AG04449 (cell line): ENCODE data around the gene HMCN2.
"Not testable (repeated sequence)": the region's sequence is repeated elsewhere in the genome, so short reads cannot be mapped to it uniquely, and the experiment has no call there.

Experiments
- CTCF ChIA-PET: fragments of 350-600 bp; formaldehyde crosslinking; extraction: SDS; loops from one replicate; lab custom pipeline; 2021; ENCODE audit warnings: antibody characterized with exemption; lab: Yijun Ruan, JAX
- POLR2A ChIA-PET: fragments of 400-600, 350-600 bp; formaldehyde crosslinking; extraction: SDS; loops from one replicate; lab custom pipeline; 2020; ENCODE audit warnings: antibody characterized with exemption, inconsistent platforms; lab: Yijun Ruan, JAX
- DNase-seq: peaks from one replicate; pipeline ENCODE4 v3.0.0-alpha.2; 2010; ENCODE audit warnings: low read depth, low spot score
- H3K4me3 ChIP-seq: 2 replicates; pipeline ENCODE4 v1.5.1; 2011; ENCODE audit warnings: low read depth, mild to moderate bottlenecking, control low read depth, low read length
- TF ChIP-seq, protein P1 (sequence below): IDR thresholded peaks from one replicate; pipeline ENCODE4 v1.5.1; 2011; ENCODE audit warnings: mild to moderate bottlenecking, moderate library complexity, low read length, control low read depth, inconsistent platforms; ENCODE audit not compliant: insufficient read depth; ENCODE audit errors: missing control alignments

The HMCN2 gene

DNA sequence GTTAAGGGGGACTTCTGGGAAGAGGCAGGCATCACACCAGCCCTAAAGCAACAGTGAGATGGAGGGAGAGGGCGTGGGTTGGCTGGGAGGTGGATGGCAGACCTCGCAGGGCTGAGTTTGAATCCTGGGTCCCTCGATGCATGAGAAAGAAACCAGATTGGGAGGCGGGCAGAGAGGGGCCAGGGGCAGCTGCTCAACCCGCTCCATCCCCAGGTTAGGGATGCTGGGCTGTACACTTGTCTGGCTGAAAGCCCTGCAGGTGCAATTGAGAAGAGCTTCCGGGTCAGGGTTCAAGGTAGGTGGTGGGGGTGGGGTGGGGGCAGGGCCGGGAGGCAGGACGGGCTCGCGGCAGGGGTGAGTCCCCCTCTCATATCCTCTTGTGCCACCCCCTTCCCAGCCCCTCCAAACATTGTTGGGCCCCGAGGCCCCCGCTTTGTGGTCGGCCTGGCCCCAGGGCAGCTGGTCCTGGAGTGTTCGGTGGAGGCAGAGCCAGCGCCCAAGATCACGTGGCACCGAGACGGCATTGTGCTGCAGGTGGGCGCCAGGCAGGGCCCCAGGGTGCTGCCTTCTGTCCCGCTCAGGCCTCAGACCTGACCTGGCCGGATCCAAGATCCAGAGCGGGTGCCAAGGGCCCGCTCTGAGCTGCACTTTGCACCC lies 129.4 kb downstream of the HMCN2 start:
- TF ChIP-seq, protein P1, sequence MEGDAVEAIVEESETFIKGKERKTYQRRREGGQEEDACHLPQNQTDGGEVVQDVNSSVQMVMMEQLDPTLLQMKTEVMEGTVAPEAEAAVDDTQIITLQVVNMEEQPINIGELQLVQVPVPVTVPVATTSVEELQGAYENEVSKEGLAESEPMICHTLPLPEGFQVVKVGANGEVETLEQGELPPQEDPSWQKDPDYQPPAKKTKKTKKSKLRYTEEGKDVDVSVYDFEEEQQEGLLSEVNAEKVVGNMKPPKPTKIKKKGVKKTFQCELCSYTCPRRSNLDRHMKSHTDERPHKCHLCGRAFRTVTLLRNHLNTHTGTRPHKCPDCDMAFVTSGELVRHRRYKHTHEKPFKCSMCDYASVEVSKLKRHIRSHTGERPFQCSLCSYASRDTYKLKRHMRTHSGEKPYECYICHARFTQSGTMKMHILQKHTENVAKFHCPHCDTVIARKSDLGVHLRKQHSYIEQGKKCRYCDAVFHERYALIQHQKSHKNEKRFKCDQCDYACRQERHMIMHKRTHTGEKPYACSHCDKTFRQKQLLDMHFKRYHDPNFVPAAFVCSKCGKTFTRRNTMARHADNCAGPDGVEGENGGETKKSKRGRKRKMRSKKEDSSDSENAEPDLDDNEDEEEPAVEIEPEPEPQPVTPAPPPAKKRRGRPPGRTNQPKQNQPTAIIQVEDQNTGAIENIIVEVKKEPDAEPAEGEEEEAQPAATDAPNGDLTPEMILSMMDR = no peak
- POLR2A ChIA-PET = no interaction called here

DNA sequence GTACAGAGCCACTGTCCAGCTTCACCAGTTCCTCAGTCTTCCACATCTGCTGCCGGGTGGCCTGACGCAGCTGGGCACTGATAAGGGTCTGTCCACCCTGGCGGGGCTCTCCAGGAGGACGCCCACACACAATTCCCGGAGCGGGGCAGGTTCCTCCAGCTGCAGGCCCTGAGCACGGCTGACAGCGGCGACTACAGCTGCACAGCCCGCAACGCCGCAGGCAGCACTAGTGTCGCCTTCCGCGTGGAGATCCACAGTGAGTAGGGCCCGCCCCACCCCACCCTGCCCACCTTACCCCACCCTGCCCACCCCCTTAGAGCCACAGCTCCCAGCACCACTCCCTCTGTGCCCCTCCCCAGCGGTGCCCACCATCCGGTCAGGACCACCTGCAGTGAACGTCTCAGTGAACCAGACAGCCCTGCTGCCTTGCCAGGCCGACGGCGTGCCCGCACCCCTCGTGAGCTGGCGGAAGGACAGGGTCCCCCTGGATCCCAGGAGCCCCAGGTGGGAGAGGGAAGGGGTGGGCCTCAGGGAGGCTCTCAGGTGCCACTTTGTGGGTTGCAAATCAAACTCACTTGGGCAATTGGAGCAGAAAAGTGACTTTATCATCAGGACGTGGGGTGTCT lies 130.4 kb downstream of the HMCN2 start:
- DNase-seq = no peak
- ChIA-PET POLR2A (no interaction called here), CTCF (no interaction called here)
- H3K4me3 ChIP-seq = no peak overlapping the region
- TF ChIP-seq, protein P1 = no peak

More for the DNA sequence above, 129.4 kb downstream of the HMCN2 start:
- H3K4me3 ChIP-seq = no peak overlapping the region
- CTCF ChIA-PET = no interaction called here
- no peak for DNase-seq

DNA sequence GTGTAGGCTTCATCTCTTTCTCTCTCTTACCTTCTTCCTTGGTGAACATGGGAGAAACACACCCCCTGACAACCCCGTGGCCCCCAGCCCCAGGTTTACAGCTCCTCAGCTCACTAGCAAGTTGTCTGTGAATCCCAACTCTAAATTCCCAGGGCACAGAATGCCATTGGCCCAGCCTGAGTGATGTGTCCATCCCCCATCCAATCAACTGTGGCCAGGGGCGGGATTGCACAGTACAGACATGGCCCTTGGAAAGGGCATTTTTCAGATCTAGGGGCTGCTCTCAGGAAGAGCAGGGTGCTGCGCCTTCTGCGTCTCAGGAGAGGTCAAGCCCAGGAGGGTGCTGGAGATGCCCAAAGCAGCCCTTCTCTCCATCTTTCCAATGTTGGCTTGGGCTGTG lies 131.0 kb downstream of the HMCN2 start:
- H3K4me3 ChIP-seq = no peak overlapping the region
- TF ChIP-seq, protein P1 = no peak
- POLR2A ChIA-PET = no interaction called here

DNA sequence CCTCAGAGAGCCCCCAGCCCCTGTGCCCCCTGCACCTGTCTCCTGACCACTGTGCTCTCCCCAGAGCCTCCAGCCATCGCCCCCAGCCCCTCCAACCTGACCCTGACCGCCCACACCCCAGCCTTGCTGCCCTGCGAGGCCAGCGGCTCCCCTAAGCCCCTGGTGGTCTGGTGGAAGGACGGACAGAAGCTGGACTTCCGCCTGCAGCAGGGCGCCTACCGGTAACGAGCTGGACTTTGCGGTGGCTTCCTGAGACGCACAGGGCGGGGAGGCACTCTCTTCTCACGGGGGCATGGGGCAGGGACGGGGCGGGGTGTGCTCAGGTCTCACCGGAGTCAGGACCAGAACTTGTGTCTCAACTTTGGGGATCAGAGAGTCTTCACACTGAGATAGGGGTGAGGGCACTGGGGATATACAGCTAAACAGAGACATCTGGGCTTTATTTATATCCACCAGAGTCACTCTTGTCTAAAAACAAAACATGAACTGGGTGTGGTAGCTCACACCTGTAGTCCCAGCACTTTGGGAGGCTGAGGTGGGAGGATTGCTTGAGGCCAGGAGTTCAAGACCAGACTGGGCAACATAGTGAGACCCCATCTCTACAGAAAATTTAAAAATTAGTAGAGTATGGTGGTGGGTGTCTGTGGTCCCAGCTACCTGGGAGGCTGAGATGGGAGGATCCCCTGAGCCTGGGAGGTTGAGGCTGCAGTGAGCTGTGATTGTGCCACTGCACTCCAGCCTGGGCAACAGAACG lies 133.1 kb downstream of the HMCN2 start:
- no peak overlapping the region for H3K4me3 ChIP-seq
- TF ChIP-seq, protein P1 = no peak
- DNase-seq = no peak
- CTCF ChIA-PET = interaction anchor here (0.6 kb wide), 1 partner anchor 704 kb away, joined by 3 read pairs; no protein-coding TSS in a partner anchor
- POLR2A ChIA-PET = no interaction called here

More for the DNA sequence above, 131.0 kb downstream of the HMCN2 start:
- DNase-seq = no peak
- CTCF ChIA-PET = no interaction called here

DNA sequence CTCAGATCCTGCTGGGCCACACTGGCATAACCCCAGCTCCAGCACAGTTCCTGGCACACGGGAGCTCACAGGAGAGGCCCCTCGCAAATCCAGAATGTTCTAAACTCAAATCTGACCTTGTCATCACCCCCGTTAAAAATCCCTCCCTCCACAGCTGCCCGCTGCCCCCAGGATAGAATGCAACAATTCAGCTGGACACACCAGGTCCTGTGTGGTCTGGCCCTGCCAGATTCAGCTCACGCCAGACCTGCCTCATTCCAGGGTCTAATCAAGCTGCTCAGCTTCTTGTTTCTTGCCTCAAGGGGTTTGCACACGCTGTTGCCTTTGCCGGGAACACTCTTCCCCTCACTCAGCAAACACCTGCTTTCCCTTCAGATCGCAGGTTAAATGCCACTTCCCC lies 134.2 kb downstream of the HMCN2 start:
- TF ChIP-seq, protein P1 = no peak
- ChIA-PET CTCF (no interaction called here), POLR2A (no interaction called here)
- H3K4me3 ChIP-seq = no peak overlapping the region
- DNase-seq = no peak

DNA sequence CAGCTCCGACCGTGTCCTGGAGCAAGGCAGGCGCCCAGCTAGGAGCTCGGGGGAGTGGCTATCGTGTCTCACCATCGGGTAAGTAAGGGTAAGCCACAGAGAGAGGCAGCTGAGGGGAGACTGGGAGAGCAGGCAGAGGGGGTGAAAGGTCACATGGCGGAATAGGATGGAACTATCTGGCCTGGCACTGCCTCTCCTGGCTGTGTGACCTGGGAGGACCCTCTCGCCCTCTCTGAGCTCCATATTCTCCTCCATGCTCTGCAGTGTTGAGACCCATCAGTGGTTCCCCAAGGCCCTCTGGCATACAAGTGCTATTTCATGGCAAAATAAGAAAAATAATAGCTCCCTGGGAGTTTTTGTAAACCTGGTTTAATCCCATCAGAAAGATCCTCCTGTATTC lies 135.3 kb downstream of the HMCN2 start:
- CTCF ChIA-PET = interaction anchor here (1.3 kb wide), 1 partner anchor 293 kb away, joined by 3 read pairs; no protein-coding TSS in a partner anchor

DNA sequence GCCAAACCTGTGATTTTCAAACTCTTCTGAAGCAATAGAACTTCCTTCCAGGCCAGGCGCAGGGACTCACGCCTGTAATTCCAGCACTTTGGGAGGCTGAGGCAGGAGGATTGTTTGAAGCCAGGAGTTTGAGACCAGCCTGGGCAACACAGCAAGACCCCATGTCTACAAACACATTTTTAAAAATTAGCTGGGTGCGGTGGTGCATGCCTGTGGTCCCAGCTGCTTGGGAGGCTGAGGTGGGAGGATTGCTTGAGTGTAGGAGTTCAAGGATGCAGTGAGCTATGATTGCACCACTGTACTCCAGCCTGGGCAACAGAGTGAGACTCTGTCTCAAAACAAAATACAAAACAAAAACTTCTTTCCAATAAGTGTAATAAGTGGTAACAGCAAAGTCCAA lies 136.2 kb downstream of the HMCN2 start:
- CTCF ChIA-PET, DNase-seq, POLR2A ChIA-PET: not testable (repeated sequence)

More for the DNA sequence above, 135.3 kb downstream of the HMCN2 start:
- POLR2A ChIA-PET = no interaction called here
- TF ChIP-seq, protein P1 = no peak
- H3K4me3 ChIP-seq = no peak overlapping the region
- no peak for DNase-seq

More for the DNA sequence above, 136.2 kb downstream of the HMCN2 start:
- H3K4me3 ChIP-seq = not testable (repeated sequence)
